GM19452 (cell line): Measurements from ENCODE around the gene IRF4.

Source experiments
- ATAC-seq: cut with Tn5 transposase; IDR thresholded peaks from one replicate; pipeline ENCODE4 v1.9.1; 2021; ENCODE audit not compliant: unreplicated experiment

The IRF4 gene

GRCh38 chr6:352896-353470, 38.6 kb upstream of the IRF4 start:
- ATAC-seq: no peak

DNA sequence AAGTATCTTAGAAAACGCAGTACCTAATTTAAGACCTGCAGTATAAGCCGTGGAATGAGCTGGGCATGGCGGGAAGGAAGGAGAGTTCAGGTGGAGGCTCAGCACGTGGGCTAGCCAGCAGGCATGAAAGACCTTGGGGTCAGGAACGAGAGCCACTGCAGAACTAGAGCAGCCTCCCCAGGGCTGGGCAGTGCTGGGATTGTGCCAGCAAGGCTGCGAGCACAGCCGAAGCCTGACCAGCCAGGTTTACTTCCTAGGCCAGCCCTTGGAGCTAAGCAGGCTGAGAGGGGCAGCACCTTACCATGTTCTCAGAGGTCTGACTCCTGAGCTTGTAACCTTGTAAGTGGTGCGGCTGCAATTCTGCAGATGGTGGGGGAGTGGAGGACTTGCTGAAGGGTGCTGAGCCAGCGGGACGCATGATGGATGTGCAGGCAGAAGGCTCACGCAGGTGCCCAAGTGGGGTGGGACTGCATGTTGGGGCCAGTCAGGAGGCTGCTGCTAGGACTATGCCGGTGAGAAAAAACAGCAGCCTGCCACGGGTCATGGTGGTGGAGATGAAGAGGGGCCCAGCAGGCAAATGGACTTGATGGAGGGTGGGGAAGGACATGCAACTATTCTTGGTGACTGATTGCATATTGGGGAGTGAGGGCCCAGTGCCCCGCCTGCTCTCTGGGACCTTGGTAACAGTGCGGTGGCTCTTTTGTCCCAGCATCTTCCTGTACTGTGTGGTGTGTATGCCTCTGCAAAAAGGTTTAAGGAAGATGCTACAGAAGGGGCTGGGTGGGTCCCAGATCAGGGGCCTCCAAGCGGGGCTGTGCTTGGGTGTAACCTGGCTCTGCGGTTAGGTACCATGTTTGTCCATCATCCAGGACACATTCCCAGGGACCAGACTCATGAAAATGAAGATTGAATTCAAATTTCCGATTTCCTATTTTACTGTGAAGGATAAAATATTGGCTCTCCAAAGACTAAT, 37.6 kb upstream of the IRF4 start:
- no peak for ATAC-seq

DNA sequence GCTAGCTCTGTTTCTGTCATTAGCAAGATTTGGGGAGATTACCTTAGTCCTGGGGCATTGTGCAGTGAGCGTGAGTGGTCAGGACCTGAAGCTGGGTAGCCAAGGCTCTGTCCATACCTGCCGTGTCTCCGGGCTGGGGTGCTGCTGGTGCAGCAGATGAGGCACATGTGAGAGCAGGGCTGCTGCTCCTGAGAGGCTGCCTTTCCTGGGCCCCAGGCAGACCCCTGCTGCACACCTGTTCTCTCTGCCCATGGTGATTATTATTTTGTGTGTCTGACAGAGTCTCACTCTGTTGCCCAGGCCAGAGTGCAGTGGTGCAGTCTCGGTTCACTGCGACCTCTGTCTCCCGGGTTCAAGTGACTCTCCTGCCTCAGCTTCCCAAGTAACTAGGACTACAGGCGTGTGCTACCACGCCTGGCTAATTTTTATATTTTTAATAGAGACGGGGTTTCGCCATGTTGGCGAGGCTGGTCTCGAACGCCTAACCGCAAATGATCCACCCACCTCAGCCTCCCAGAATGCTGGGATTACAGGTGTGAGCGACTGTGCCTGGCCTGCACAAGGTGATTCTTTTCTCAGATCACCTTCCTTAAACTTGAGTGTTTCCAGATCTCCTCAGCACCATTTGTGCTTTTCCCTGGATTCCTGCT, 36.8 kb upstream of the IRF4 start:
- no peak for ATAC-seq

DNA sequence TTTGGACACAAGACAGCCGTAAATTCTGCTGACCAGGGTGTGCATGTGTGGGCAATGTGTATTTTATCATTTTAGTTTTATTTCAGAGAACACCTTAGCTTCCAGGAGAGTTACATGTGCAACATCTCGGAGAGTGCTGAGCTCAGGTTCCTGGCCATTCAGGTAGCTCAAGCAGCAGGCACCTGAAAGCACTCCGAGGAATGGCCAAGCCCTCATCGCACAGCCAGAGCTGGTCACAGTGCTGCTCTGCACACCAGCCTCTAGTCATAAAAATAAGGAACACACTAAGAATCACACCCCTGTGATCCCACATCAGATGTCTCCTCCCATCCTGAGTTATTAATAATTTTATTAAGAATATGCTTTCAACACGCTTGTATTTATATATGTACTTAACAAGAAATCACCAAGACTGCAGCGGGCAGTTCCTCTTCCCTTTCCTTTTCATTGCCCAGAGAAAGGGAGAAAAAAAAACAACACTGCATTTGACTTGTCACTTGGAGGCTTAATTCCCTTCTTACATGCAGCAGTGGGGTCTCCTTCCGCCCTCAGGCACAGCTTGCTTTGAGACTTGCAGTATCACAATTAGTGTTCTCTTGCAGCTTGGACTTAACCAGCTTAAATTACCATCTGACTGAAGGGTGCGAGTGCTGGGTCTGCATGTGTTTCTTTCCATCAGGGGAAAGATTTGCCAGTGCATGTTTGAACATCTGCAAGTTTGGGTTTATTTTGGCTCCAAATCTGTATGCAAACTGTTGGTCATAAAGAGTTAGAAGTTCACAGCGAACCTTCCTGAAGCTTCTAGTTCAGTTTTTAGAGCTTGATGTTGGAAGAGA, 36.0 kb upstream of the IRF4 start:
- ATAC-seq: no peak

DNA sequence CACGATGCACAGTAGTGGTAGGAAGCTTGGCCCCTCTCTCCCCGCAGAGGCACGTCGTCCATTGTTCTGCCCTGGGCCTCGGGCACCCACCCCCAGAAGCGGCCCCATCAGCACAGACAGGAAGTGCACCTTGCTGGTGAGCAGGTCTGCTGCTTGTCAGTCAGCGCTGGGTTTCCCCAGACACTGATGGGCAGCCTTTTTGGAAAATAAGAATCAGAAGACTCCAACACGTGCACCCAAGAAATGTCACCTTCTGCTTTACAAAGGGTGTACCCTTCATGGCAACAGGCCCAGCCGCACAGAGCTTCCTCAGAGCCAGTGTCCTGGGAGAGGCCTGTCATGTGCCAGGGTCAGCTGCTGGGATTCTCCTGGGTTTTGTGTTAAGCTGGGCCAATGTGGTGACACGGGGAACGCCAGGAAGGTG, 34.7 kb upstream of the IRF4 start:
- ATAC-seq: no peak

DNA sequence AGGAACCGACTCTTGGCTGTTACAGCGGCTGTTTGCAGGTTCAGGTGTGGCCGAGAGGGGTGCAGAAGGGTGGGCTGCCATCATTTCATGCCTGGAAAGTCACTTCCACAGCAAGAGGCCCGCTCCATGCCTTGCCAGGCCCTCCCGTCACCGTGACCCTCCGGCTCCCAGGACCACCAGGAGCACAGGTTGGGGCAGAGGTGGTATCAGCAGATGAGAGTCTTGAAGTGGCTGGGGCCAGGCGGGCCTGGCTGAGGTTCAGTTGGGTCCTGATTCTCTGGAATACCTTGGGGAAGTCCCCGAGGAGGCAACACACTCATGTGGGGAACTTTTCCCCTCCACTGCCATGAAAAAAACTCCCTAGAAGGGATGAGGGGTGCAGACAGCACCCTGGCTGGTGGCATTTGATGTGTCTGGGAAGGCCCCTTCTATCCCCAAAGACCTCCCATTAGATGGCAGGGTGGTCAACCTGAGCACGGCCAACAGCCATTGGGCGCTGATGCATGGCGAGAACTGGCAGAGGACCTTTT, 34.2 kb upstream of the IRF4 start:
- ATAC-seq: no peak

DNA sequence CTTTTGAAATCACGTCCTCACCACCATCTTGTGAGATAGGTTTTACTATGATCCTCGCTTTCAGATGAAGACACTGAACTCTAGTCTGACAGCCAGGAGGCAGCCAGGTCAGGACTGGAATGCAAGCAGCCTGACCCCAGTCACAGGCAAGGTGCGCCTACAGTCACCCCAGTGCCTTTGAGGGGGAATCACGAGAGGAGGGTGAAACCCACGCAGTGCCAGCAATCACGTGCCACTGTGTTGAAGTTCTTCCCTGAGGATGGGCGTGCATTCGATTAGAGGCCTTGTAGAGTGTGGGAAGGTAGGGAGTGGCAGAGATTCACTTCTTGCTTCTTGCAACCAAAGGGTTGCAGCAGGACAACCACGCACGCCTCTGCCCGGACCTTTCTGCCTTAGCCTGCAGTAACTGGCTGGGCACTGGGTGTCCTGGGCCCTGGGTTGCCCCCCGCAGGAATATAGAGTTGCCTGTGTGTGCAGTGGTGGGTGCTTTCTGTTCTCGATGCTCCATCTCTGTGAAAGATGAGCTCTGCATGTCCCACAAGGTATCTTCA, 33.7 kb upstream of the IRF4 start:
- ATAC-seq: no peak

GRCh38 chr6:358432-358831, 33.1 kb upstream of the IRF4 start:
- ATAC-seq: no peak

- no peak for ATAC-seq
Measured at GRCh38 chr6:358847-359246, 32.7 kb upstream of the IRF4 start.

DNA sequence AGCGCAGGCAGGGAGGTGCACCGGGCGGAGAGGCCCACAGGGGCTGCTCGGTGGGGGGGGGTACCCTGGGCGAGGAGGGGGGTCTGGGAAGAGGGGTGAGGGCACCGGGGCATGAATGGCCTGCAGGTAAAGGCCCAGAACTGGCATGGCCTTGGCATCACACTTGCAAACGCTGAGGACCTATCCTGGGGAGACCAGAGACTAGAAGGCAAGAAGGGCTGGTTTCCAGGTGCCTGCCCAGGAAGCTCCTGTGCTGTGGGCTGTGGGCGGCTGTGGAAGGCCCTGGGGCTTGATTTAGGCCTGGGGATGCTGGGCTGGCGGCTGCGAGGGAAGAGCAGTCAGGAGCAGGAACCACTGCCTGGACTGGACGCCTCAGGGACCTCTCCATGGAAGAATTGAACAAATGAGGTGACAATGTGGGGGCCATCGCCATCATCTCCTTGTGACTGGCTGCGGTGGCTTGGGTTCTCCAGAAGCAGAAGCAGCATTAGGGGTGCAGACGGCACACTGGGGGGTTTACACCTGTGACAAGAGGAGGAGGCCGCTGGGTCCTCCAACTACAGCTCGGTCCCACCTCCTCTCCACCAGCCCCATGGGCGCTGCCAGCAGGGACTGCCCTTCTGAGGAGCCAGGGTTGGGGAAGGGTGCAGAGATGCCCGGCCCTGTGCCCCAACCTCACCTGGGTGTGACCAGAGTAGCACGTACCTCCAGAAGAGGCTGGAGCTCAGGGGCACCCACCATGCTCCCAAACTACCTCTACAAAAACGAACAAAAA, 32.1 kb upstream of the IRF4 start:
- no peak for ATAC-seq

- no peak for ATAC-seq
Measured at GRCh38 chr6:360349-360748, 31.2 kb upstream of the IRF4 start.

- ATAC-seq: no peak
Measured at GRCh38 chr6:360764-361373, 30.7 kb upstream of the IRF4 start.

DNA sequence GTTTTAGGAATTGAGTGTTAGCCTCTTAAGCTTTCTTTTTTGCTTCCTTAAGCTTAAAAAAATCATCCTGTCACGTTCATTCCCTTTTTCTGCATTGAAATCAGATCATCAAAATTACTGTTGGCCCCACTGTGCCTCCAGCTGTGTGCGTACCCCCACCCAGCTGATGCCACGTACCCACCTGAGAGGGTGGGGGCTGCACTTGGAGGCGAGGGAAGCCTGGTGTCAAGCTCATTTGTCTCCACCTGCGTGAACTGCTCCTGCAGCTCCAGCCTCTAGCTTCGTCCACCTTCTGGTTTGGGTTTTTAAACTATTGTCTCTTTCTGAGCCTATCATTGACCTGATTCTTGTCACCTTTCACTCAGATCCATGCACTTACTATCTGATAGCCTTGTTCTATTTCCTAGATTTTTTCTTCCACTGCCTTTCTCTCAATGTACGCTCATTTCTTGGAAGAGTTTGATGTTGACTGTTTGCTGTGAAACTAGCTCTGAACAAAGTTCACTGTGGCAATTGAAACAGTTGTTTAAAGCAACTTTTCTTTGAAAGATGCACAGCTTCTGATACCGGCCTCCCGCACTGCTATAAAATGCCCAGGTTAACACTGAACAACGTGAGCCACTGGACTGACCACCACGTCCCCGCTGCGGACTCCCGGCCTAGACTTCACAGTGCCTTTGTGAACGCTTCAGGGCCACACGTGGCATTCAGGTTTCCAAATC, 30.0 kb upstream of the IRF4 start:
- ATAC-seq: no peak

- ATAC-seq: no peak
Measured at GRCh38 chr6:362231-362923, 29.2 kb upstream of the IRF4 start.

GRCh38 chr6:362924-363249, 28.7 kb upstream of the IRF4 start:
- no peak for ATAC-seq

DNA sequence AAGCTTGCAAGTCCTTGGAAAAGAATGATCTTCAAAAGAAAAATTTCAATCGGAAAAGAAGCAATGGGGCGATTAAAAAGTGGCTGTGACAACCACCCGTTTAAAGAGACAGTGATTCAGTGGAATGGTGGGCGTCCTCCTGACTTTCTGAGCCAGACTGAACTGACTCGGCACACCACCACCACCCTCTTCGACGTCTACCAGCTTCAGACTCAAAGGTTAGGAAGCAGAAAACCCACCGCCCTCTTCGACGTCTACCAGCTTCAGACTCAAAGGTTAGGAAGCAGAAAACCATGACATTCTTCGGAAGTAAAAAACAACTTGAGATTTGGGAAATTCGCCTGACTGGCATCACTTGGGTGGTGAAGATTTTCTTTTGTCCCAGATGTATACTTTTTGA, 28.3 kb upstream of the IRF4 start:
- ATAC-seq: no peak

- ATAC-seq: no peak
Measured at GRCh38 chr6:363909-364308, 27.6 kb upstream of the IRF4 start.
